ENCODE data around the gene TARS1.
"Not testable (repeated sequence)": the region's sequence is repeated elsewhere in the genome, so short reads cannot be mapped to it uniquely, and the experiment has no call there.

Gene TARS1

GRCh38 chr5:33489481-33490067 lies 48.8 kb downstream of the TARS1 start:
- DNase-seq, result no peak

GRCh38 chr5:33490071-33490665 lies 49.4 kb downstream of the TARS1 start:
- no peak for DNase-seq

- DNase-seq, result no peak
Measured at GRCh38 chr5:33491941-33492340, 51.2 kb downstream of the TARS1 start.

- no peak for DNase-seq
Measured at GRCh38 chr5:33494466-33494865, 53.7 kb downstream of the TARS1 start.

GRCh38 chr5:33501260-33501659 lies 60.5 kb downstream of the TARS1 start:
- DNase-seq, result no peak

- no peak for DNase-seq
Measured at GRCh38 chr5:33501899-33502298, 61.1 kb downstream of the TARS1 start.

GRCh38 chr5:33504570-33504969 lies 63.8 kb downstream of the TARS1 start:
- no peak for DNase-seq

GRCh38 chr5:33507426-33507825 lies 66.7 kb downstream of the TARS1 start:
- DNase-seq, result no peak

GRCh38 chr5:33509036-33509435 lies 68.3 kb downstream of the TARS1 start:
- DNase-seq, result no peak

- no peak for DNase-seq
Measured at GRCh38 chr5:33513462-33514185, 72.9 kb downstream of the TARS1 start.

GRCh38 chr5:33515366-33515765 lies 74.6 kb downstream of the TARS1 start:
- DNase-seq, result not testable (repeated sequence)

- no peak for DNase-seq
Measured at GRCh38 chr5:33516421-33516820, 75.7 kb downstream of the TARS1 start.
